GM06990 (cell line): Measurements from ENCODE around the gene ATP5F1C.
A peak's percentile ranks its signal among the peaks of the same experiment; 100 is the strongest.
"Not testable (repeated sequence)": the region's sequence is repeated elsewhere in the genome, so short reads cannot be mapped to it uniquely, and the experiment has no call there.

ENCODE experiments used
- DNase-seq: peaks from one replicate; pipeline ENCODE4 v3.0.0-alpha.2; 2011; ENCODE audit not compliant: insufficient read length; ENCODE audit errors: extremely low read depth
- H3K27me3 ChIP-seq: replicated peaks from 2 replicates; pipeline ENCODE4 v1.6.0; 2011; ENCODE audit warnings: low read length; ENCODE audit not compliant: control insufficient read depth, insufficient read depth
- H3K36me3 ChIP-seq: 2 replicates; pipeline ENCODE4 v1.5.1; 2011; ENCODE audit warnings: low read length; ENCODE audit not compliant: control insufficient read depth, insufficient read depth
- H3K4me3 ChIP-seq: replicated peaks from 2 replicates; pipeline ENCODE4 v1.5.1; 2011; ENCODE audit warnings: low read depth, mild to moderate bottlenecking, control low read depth, low read length
- CTCF ChIP-seq: IDR thresholded peaks from 2 replicates; pipeline ENCODE4 v1.5.1; 2011; ENCODE audit warnings: low read length, control low read depth, mild to moderate bottlenecking, inconsistent platforms; ENCODE audit not compliant: insufficient read depth, poor library complexity, severe bottlenecking

The ATP5F1C gene

GRCh38 chr10:7787857-7788638 is at the start of gene ATP5F1C, which contains the start of gene KIN:
TSS of gene ATP5F1C (plus strand) at chr10:7788177. CDS start at chr10:7788208, 31 bp downstream.
TSS of gene KIN (minus strand) at chr10:7787993. CDS start at chr10:7787933, 60 bp downstream.
- no peaks in the 10 kb centered on the region for H3K27me3 ChIP-seq
- H3K36me3 ChIP-seq, result peaks cover 2% of the 10 kb centered on the region
- no peak for TF ChIP-seq CTCF
- DNase-seq, result peak; percentile 98
- peak within 1 kb of the TSS; percentile 87 for H3K4me3 ChIP-seq

- Histone ChIP-seq H3K27me3 (no peaks in the 10 kb centered on the region), H3K36me3 (no peaks in the 10 kb centered on the region), H3K4me3 (no peak overlapping the region)
- no peak for DNase-seq
- no peak for TF ChIP-seq CTCF
These were observed 49.2 kb upstream of the ATP5F1C start for GRCh38 chr10:7738536-7739407.

- H3K4me3 ChIP-seq, result no peak overlapping the region
- no peaks in the 10 kb centered on the region for H3K36me3 ChIP-seq
- TF ChIP-seq CTCF, result no peak
- no peak for DNase-seq
- no peaks in the 10 kb centered on the region for H3K27me3 ChIP-seq
These were observed 43.7 kb upstream of the ATP5F1C start for GRCh38 chr10:7744307-7744706.

GRCh38 chr10:7748637-7749036 is 39.3 kb upstream of the ATP5F1C start:
- not testable (repeated sequence) for DNase-seq, H3K36me3 ChIP-seq, H3K4me3 ChIP-seq, H3K27me3 ChIP-seq

- TF ChIP-seq CTCF, result no peak
- no peaks in the 10 kb centered on the region for H3K27me3 ChIP-seq
- H3K36me3 ChIP-seq, result peaks cover 6% of the 10 kb centered on the region
- no peak overlapping the region for H3K4me3 ChIP-seq
- DNase-seq, result no peak
These were observed 37.8 kb upstream of the ATP5F1C start for GRCh38 chr10:7750222-7750621.

- Histone ChIP-seq H3K4me3 (no peak overlapping the region), H3K36me3 (peaks cover 9% of the 10 kb centered on the region), H3K27me3 (no peaks in the 10 kb centered on the region)
- TF ChIP-seq CTCF, result no peak
- no peak for DNase-seq
These were observed 35.7 kb upstream of the ATP5F1C start for GRCh38 chr10:7752251-7752650.
